RCC 7860 (cell line): Measurements from ENCODE around the gene ANKFN1.

Experiments used
- DNase-seq: peaks from one replicate; pipeline ENCODE4 v3.0.0-alpha.2; 2015; ENCODE audit warnings: low spot score
- FAIRE-seq: peaks from 2 replicates; lab custom pipeline; 2012; peaks lifted over from hg19 to GRCh38; lab: Jason Lieb, UNC

Gene ANKFN1

GRCh38 chr17:56152874-56153602 is at the start of gene ANKFN1:
TSS of gene ANKFN1 (plus strand) at chr17:56153475. CDS start at chr17:56212668, 59,193 bp downstream.
- DNase-seq (no peak), FAIRE-seq (no peak)

GRCh38 chr17:56108811-56109284 is 44.4 kb upstream of the ANKFN1 start:
- peak; percentile 82 for FAIRE-seq
- DNase-seq, result peak; percentile 76

- FAIRE-seq, result no peak
- DNase-seq, result no peak
Observed at GRCh38 chr17:56109836-56110235, 43.4 kb upstream of the ANKFN1 start.

GRCh38 chr17:56110463-56111135 is 42.7 kb upstream of the ANKFN1 start:
- FAIRE-seq (no peak), DNase-seq (no peak)

- DNase-seq (no peak), FAIRE-seq (no peak)
Observed at GRCh38 chr17:56111706-56112485, 41.4 kb upstream of the ANKFN1 start.

- FAIRE-seq (no peak), DNase-seq (no peak)
Observed at GRCh38 chr17:56113486-56113885, 39.8 kb upstream of the ANKFN1 start.

GRCh38 chr17:56114469-56114868 is 38.8 kb upstream of the ANKFN1 start:
- no peak for FAIRE-seq
- no peak for DNase-seq

- FAIRE-seq (no peak), DNase-seq (no peak)
Observed at GRCh38 chr17:56119191-56119590, 34.1 kb upstream of the ANKFN1 start.

- DNase-seq (no peak), FAIRE-seq (no peak)
Observed at GRCh38 chr17:56119936-56120335, 33.3 kb upstream of the ANKFN1 start.

- DNase-seq, result no peak
- FAIRE-seq, result no peak
Observed at GRCh38 chr17:56121191-56122051, 31.9 kb upstream of the ANKFN1 start.

GRCh38 chr17:56125830-56126819 is 27.1 kb upstream of the ANKFN1 start:
- DNase-seq, result no peak
- no peak for FAIRE-seq

GRCh38 chr17:56130026-56130425 is 23.2 kb upstream of the ANKFN1 start:
- DNase-seq, result no peak
- no peak for FAIRE-seq

GRCh38 chr17:56130631-56131030 is 22.6 kb upstream of the ANKFN1 start:
- DNase-seq, result no peak

GRCh38 chr17:56131431-56131830 is 21.8 kb upstream of the ANKFN1 start:
- DNase-seq (no peak), FAIRE-seq (no peak)

More at GRCh38 chr17:56130631-56131030, 22.6 kb upstream of the ANKFN1 start:
- FAIRE-seq, result no peak

- DNase-seq, result no peak
- no peak for FAIRE-seq
Observed at GRCh38 chr17:56136301-56136700, 17.0 kb upstream of the ANKFN1 start.

GRCh38 chr17:56141046-56141839 is 12.0 kb upstream of the ANKFN1 start:
- FAIRE-seq (no peak), DNase-seq (no peak)

GRCh38 chr17:56142325-56142724 is 10.9 kb upstream of the ANKFN1 start:
- FAIRE-seq (no peak), DNase-seq (no peak)

- FAIRE-seq, result no peak
- no peak for DNase-seq
Observed at GRCh38 chr17:56142781-56143180, 10.5 kb upstream of the ANKFN1 start.

- no peak for FAIRE-seq
- DNase-seq, result no peak
Observed at GRCh38 chr17:56144223-56144622, 9.1 kb upstream of the ANKFN1 start.
